GM20000 (cell line): Measurements from ENCODE around the gene MAB21L3.
"Not testable (repeated sequence)": the region's sequence is repeated elsewhere in the genome, so short reads cannot be mapped to it uniquely, and the experiment has no call there.

ENCODE experiments used
- DNase-seq: peaks from one replicate; pipeline ENCODE4 v3.0.0; 2012; ENCODE audit warnings: low spot score
- CTCF ChIP-seq: IDR thresholded peaks from 2 replicates; pipeline ENCODE4 v1.5.1; 2012; ENCODE audit warnings: mild to moderate bottlenecking, control low read depth; ENCODE audit errors: extremely low read depth, missing control alignments

The MAB21L3 gene

GRCh38 chr1:116134476-116134773 is 23.2 kb downstream of the MAB21L3 start:
- no peak for DNase-seq
- TF ChIP-seq CTCF, result no peak

- DNase-seq, result no peak
- no peak for TF ChIP-seq CTCF
These were observed 27.1 kb downstream of the MAB21L3 start for GRCh38 chr1:116138277-116138792.

- DNase-seq, result no peak
- TF ChIP-seq CTCF, result no peak
These were observed 28.5 kb downstream of the MAB21L3 start for GRCh38 chr1:116139592-116140134.

- DNase-seq, result no peak
- no peak for TF ChIP-seq CTCF
These were observed 33.0 kb downstream of the MAB21L3 start for GRCh38 chr1:116144151-116144550.

- DNase-seq, result not testable (repeated sequence)
These were observed 35.4 kb downstream of the MAB21L3 start for GRCh38 chr1:116146447-116147113.

- DNase-seq, result no peak
- no peak for TF ChIP-seq CTCF
These were observed 35.9 kb downstream of the MAB21L3 start for GRCh38 chr1:116147114-116147510.

- no peak for DNase-seq
- TF ChIP-seq CTCF, result no peak
These were observed 36.8 kb downstream of the MAB21L3 start for GRCh38 chr1:116147972-116148371.

GRCh38 chr1:116148967-116149366 is 37.8 kb downstream of the MAB21L3 start:
- no peak for TF ChIP-seq CTCF
- no peak for DNase-seq
